BE2C (cell line): ENCODE measurements around the gene RGS2.

Source experiments
- DNase-seq: peaks from one replicate; pipeline ENCODE4 v3.0.0-alpha.2; 2020
- H3K27me3 ChIP-seq: fragments of 250-450 bp; sonication (Bioruptor Pico); 2 replicates; pipeline ENCODE4 v1.5.1; 2020; ENCODE audit warnings: mild to moderate bottlenecking
- H3K36me3 ChIP-seq: fragments of 250-450 bp; sonication (Bioruptor Pico); 2 replicates; pipeline ENCODE4 v1.5.1; 2020; ENCODE audit warnings: mild to moderate bottlenecking
- H3K4me1 ChIP-seq: fragments of 250-450 bp; sonication (Bioruptor Pico); 2 replicates; pipeline ENCODE4 v1.5.1; 2020
- H3K4me3 ChIP-seq: 2 replicates; pipeline ENCODE4 v1.5.1; 2011; ENCODE audit warnings: low read depth, low read length
- H3K9me3 ChIP-seq: fragments of 250-450 bp; sonication (Bioruptor Pico); 2 replicates; pipeline ENCODE4 v1.5.1; 2020
- TF ChIP-seq, protein P1 (sequence below): IDR thresholded peaks from 2 replicates; pipeline ENCODE4 v1.5.1; 2012; ENCODE audit warnings: mild to moderate bottlenecking, low read depth, low read length

Gene RGS2

DNA sequence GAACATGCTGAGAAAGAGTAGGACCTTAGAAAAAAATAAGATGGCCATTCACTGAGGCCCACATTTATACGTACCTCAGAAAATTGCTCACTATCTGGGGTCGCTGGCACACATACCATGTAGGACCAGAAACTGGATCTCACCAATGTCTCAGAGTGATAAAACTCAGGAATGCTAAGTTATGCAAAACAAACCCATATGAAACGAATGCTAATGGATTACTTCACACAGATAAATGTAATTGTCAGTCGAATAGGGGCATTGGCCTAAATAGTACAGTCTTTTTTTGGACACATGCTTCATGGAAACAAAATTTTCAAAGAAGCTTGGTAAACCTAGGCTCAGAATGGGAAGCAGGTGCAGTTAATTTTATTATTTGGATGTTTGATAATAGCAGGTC, 32.6 kb upstream of the RGS2 start:
- DNase-seq, result no peak
- no peaks in the 10 kb centered on the region for H3K4me1 ChIP-seq
- TF ChIP-seq, protein P1, sequence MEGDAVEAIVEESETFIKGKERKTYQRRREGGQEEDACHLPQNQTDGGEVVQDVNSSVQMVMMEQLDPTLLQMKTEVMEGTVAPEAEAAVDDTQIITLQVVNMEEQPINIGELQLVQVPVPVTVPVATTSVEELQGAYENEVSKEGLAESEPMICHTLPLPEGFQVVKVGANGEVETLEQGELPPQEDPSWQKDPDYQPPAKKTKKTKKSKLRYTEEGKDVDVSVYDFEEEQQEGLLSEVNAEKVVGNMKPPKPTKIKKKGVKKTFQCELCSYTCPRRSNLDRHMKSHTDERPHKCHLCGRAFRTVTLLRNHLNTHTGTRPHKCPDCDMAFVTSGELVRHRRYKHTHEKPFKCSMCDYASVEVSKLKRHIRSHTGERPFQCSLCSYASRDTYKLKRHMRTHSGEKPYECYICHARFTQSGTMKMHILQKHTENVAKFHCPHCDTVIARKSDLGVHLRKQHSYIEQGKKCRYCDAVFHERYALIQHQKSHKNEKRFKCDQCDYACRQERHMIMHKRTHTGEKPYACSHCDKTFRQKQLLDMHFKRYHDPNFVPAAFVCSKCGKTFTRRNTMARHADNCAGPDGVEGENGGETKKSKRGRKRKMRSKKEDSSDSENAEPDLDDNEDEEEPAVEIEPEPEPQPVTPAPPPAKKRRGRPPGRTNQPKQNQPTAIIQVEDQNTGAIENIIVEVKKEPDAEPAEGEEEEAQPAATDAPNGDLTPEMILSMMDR, result no peak
- H3K9me3 ChIP-seq, result no peaks in the 10 kb centered on the region
- no peak overlapping the region for H3K4me3 ChIP-seq
- no peaks in the 10 kb centered on the region for H3K36me3 ChIP-seq
- no peaks in the 10 kb centered on the region for H3K27me3 ChIP-seq

DNA sequence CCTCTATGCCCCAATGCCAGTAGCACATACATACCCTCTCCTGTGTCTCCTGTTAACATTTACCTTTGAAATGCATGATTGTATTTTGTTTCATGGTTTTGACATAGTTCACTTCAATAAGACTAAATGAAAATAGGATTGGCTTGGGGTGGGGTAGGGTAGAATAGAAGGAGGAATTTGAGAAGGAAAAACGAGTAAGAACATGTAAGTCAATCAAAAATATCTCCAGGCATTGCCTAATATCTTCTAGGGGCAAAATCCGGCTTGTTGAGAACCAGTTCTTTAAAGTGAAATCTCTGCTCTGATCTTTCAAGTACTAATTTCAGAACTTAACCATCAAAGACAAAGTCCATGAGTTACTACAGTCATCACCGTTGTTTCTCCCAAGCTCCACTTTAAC, 31.8 kb upstream of the RGS2 start:
- TF ChIP-seq, protein P1, result no peak

DNA sequence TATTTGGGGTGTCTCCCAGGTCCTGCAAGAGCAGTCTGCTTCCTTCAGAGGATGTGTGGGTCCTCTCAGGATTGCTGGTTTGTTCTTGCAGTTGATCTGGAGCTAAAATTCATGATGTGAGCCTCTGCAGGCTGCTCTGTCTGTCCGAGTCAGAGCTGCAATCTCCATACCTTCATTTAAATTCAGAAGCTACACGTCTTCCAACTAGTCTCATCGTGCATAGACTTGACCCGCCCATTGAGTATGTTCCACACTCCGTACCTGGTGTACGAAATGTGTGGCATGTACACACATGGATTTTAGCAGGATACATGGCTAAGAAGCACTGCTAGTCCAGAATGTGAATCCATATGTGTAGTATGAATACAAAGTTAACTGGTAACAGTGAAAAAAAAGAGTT, 25.0 kb upstream of the RGS2 start:
- H3K4me1 ChIP-seq, result 0 out of 2 replicates have a peak, but pooled peaks cover 4% of the 10 kb centered on the region
- H3K9me3 ChIP-seq, result no peaks in the 10 kb centered on the region
- no peak for DNase-seq
- H3K36me3 ChIP-seq, result no peaks in the 10 kb centered on the region
- TF ChIP-seq, protein P1, result no peak
- H3K4me3 ChIP-seq, result no peak overlapping the region
- H3K27me3 ChIP-seq, result no peaks in the 10 kb centered on the region

More for the DNA sequence above, 31.8 kb upstream of the RGS2 start:
- Histone ChIP-seq H3K36me3 (no peaks in the 10 kb centered on the region), H3K4me3 (no peak overlapping the region), H3K4me1 (no peaks in the 10 kb centered on the region), H3K9me3 (no peaks in the 10 kb centered on the region), H3K27me3 (no peaks in the 10 kb centered on the region)
- no peak for DNase-seq

DNA sequence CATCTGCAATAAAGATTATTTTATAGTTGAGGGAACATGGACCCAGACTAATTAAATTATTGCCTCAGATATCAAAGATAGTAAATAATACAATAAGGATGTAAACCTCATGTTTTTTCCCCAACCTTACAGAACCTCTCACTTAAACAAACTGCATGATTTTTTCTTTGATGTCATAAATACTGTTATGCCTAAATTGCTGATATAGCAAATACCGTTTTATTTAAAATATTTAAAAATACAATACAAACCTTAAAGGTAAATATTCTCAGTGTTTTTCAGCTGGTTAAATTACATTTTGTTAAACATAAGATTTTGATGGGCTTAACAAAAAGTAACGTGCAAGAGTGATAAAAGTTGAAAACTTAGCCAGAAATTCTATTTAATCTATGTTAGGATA, 24.4 kb upstream of the RGS2 start:
- Histone ChIP-seq H3K9me3 (no peaks in the 10 kb centered on the region), H3K27me3 (no peaks in the 10 kb centered on the region), H3K4me1 (0 out of 2 replicates have a peak, but pooled peaks cover 4% of the 10 kb centered on the region), H3K36me3 (no peaks in the 10 kb centered on the region), H3K4me3 (no peak overlapping the region)
- TF ChIP-seq, protein P1, result no peak
- no peak for DNase-seq

DNA sequence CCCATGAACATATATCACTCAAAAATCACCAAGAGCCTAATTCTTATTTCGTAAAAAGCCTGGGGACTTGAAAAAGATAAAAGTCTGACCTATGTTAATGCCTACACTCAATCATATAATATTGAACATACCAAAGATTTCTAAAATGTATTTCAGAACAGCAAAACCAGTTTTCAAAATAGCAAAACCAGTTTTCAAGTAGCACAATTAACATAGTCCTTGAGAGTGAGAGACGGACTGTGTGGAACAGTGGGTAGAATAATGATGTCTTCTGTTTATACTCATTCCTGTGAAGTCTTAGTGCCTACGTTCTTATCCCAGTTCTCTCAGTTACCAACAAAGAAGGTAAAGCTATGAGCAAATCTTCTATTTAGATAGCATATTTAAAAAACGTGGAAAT, 22.3 kb upstream of the RGS2 start:
- Histone ChIP-seq H3K9me3 (no peaks in the 10 kb centered on the region), H3K4me3 (no peak overlapping the region), H3K27me3 (no peaks in the 10 kb centered on the region), H3K36me3 (no peaks in the 10 kb centered on the region), H3K4me1 (0 out of 2 replicates have a peak, but pooled peaks cover 4% of the 10 kb centered on the region)
- no peak for DNase-seq
- TF ChIP-seq, protein P1, result no peak

DNA sequence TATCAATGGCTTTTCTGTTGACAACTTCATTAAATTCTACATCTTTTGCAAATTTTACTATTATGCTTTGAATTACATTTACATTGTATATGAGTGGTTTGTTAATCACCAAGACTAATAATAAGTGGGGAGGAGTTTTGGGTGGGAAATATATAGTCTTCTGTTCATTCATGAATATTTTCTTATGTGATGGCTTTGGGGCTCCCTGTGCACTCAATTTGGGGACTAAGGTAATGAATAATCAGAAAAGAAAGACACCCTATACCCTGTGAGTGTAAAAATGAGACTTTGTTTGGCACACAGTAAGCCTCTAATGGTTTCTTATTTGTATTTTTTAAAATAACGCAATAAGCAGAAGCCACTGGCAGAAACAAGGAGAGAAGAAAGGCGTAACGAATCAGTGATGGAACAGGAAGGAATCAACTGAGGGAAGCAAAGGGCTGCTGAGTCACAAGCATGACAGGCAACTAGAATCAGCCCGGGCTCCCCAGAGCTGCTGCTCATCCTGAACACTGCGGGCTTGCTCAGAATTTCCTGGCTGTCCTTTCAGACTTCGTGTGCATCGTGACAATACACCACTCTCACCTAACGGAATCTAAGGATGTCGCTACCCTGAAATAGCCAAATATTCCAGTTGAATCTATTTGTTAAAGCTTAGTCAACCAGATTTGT, 20.8 kb upstream of the RGS2 start:
- Histone ChIP-seq H3K4me1 (0 out of 2 replicates have a peak, but pooled peaks cover 4% of the 10 kb centered on the region), H3K4me3 (no peak overlapping the region), H3K36me3 (no peaks in the 10 kb centered on the region), H3K27me3 (no peaks in the 10 kb centered on the region), H3K9me3 (no peaks in the 10 kb centered on the region)
- TF ChIP-seq, protein P1, result no peak
- DNase-seq, result no peak
